GM18909 (cell line): ENCODE data around the gene GNPTAB.
"Not testable (repeated sequence)": the region's sequence is repeated elsewhere in the genome, so short reads cannot be mapped to it uniquely, and the experiment has no call there.

Source experiments
- ATAC-seq: cut with Tn5 transposase; IDR thresholded peaks from one replicate; pipeline ENCODE4 v1.9.1; 2021; ENCODE audit warnings: mild to moderate bottlenecking; ENCODE audit not compliant: unreplicated experiment, poor library complexity

The GNPTAB gene

DNA sequence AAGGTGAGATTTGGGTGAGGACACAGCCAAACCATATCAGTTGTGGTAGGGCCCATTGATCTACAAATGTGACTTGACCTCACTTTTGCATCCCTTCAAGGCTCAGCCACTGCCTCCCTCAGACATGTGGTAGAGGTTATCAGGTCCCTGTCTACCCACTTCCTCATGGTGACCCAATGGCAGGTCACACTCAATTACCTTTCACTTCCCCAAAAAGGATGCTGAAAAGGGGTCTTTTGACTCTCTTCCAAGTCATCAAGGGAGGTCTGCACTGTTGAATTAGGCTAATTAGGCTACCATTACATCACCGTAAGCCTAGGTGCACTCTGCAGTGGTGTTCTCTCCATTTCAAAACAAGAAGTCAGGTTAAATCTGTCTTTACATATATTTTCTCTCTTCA, 24.0 kb upstream of the GNPTAB start:
- ATAC-seq: peak; percentile 58

DNA sequence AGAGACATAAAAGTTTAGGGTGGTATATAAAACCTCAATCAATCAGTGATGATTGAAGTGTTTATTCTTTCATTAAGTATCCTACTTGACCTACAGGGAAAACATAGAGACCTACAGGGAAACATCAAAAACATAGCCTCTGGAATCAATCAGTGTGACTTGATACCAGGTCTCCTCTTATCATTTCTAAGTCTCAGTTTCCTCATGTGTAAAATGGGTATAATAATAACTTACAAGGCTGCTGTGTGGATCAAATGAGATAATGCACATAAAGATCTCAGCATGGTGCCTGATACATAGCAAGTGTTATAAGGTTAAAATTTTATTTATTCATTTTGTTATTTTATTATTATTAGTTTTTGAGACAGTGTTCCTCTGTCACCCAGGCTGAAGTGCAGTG, 22.2 kb upstream of the GNPTAB start:
- ATAC-seq: no peak

DNA sequence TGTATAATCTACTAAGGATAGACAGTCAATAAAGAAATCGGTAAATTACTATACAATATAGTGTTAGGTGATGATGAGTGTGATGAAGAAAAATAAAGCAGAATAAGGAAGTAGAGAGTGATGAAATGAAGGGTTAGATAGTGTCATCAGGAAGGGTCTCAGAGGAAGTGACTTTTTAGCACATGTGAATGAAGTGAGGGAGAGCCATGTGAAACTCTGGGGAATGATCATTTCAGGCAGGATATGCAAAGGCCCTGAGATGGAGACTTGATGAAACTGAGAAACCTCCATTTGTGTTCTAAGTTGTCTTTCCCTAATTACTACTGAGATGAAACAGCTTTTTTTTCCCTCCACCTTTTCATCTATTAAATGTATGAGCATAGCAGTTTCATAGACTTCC, 19.4 kb upstream of the GNPTAB start:
- ATAC-seq: no peak

DNA sequence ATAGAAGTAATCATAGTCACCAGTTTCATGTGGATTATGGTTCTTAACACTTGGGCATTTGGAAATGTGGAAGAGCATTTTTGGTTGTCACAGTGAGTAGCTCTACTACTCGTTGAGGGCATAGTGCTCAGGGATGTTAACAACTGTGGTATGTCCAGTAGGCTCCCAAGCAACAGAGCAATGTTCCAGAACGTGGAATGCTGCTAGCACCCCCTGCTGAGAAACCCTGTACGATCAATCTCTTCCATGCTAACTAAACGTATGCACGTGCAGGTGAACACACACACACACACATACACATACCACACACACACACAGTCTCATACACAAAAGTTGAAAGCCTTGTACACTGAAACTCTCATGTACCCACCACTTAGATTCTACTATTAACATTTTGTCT, 16.6 kb upstream of the GNPTAB start:
- no peak for ATAC-seq

GRCh38 chr12:101845137-101845711, 14.5 kb upstream of the GNPTAB start:
- no peak for ATAC-seq

DNA sequence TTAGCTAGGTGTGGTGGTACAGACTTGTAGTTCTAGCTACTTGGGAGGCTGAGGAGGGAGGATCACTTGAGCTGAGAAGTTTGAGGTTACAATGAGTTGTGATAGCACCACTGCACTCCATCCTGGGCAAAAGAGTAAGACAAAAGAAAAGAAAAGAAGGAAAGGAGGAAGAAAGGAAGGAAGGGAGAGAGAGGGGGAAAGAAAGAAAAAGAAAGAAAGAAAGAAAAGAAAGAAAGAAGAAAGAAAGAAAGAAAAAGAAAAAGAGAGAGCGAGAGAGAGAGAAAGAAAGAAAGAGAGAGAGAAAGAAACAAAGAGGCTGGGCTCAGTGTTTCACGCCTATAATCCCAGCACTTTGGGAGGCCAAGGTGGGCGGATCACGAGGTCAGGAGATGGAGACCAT, 10.3 kb upstream of the GNPTAB start:
- ATAC-seq: no peak

DNA sequence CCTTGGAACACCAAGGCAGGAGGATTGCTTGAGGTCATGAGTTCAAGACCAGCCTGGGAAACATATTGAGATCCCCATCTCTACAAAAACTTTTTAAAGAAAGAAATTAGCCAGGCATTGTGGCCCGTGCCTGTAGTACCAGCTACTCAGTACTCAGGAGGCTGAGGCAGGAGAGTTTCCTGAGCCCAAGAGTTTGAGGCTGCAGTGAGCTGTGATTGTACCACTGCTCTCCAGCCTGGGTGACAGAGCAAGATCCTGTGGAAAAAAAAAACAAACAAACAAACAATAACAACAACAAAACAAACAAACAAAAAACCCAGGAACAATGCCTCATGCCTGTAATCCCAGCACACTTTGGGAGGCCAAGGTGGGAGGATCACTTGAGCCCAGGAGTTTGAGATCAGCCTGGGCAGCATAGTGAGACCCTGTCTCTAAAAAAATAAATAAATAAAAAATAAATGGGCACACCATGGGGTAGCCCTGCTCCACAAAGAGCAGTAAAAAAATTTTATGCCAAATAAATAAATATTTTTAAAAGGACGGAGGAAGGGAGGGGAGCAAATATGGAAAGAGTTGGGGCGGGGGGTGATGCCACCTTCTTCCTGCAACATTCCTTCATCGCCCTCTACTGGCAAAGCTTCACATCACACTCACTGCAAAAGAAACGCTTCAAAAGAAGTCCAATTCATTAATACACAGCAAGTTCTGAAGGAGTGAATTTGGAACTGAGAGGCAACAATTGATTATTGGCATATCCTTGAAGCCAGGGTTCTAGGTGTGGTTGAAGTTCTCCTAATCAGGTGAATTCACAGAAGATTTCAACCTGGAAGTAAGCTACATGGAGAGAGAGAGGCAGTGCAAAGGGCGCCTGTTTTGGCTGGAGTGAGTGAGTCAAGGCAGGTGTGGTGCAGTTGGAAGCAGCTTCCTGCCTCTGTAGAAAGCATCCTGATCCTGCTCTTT, 8.8 kb upstream of the GNPTAB start:
- ATAC-seq: peak; percentile 10

- peak; percentile 72 for ATAC-seq
Observed at GRCh38 chr12:101838628-101839323, 8.0 kb upstream of the GNPTAB start.

DNA sequence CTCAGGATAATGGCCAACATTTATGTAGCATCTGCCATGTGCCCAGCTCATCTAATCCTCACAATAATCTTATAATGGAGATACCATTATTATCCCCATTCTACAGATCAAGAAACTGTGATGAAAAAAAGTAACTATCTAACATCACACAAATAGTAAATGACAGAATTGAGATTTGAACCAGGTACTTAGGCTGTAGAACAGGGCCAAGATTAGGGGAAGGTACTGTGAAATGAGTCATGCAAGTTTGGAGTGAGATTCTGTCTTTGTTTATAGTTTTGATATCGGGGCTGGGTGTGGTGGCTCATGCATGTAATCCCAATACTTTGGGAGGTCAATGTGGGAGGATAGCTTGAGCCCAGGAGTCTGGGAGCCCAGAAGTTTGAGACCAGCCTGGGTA, 1.3 kb upstream of the GNPTAB start:
- ATAC-seq: no peak

- ATAC-seq: no peak
Observed at GRCh38 chr12:101829639-101830366, 956 bp downstream of the GNPTAB start.

DNA sequence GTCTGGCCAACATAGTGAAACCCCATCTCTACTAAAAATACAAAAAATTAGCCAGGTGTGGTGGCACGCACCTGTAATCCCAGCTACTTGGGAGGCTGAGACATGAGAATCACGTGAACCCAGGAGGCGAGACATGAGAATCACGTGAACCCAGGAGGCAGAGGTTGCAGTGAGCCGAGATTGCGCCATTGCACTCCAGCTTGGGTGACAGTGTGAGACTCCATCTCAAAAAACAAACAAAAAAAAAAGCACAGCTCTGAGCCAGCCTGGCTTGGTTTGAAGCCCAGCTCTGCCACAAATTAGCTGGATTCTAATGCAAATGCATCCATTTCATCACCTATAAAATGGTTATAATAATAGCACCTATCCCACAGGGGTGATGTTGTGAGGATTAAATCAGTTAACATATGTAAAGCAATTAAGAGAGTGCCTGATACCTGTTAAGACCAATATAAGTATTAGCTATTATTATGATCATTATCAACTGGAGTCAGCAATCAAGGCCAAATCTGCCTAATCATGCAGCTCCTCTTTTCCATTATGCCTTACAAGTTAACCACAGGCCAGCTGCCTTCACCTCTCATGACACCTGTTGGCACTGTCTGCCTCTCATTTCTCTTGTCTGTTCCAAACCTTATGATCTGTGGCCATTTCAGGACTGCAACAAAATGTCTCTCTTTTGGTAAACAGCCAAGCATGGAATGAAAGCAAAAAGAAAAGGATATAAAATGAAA, 2.1 kb downstream of the GNPTAB start:
- no peak for ATAC-seq

- ATAC-seq: no peak
Observed at GRCh38 chr12:101826766-101827368, 3.9 kb downstream of the GNPTAB start.

- no peak for ATAC-seq
Observed at GRCh38 chr12:101824831-101825230, 5.9 kb downstream of the GNPTAB start.

- peak; percentile 78 for ATAC-seq
Observed at GRCh38 chr12:101823891-101824290, 6.9 kb downstream of the GNPTAB start.

DNA sequence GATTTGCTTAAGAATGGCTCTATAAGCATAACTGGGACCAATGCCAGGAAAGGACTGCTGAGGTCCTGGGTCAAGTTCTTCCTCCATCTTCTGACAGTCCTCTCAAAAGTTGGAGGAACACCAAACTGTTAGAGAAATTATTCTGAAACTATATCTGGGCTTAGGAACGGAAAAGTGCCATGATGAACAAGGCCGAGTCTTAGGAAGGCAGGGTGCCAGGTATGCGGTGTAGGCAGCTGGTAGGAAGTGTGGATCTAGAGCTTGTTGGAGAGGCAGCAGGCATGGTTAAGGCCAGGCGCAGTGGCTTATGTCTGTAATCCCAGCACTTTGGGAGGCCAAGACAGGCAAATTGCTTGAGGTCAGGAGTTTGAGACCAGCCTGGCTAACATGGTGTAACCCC, 7.7 kb downstream of the GNPTAB start:
- ATAC-seq: no peak

DNA sequence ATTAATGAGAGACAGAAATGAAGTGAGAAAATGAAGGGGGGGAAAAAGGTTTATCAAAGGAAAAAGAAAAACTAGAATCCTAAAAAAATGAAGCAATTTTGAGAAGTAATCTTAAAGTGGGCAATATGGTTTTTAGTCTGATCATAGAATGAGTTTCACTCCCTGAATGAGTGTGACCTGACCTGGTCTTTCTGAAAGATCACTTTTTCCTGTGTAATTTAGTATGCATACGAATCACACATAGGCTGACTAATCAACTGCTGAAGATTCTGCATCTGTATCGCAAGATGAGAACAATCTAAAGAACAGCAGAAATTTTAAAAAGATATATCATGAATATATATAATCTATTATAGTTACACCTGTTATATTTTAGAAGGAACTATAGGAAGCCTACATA, 11.3 kb downstream of the GNPTAB start:
- peak; percentile 67 for ATAC-seq

DNA sequence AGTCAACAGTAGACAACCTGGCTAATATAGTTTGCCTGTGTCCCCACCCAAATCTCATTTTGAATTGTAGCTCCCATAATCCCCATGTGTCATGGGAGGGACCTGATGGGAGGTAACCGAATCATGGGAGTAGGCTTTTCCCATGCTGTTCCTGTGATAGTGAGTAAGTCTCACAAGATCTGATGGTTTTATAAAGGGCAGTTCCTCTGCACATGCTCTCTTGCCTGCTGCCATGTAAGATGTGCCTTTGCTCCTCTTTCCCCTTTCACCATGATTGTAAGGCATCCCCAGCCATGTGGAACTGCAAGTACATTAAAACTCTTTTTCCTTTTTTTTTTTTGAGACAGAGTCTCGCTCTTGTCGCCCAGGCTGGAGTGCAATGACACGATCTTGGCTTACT, 12.1 kb downstream of the GNPTAB start:
- ATAC-seq: not testable (repeated sequence)

GRCh38 chr12:101813117-101813516, 17.6 kb downstream of the GNPTAB start:
- no peak for ATAC-seq

GRCh38 chr12:101812716-101813115, 18.0 kb downstream of the GNPTAB start:
- ATAC-seq: not testable (repeated sequence)
